SU-DHL-6 (cell line): ENCODE measurements around the gene SDCCAG8.

Source experiments
- EZH2phosphoT487 ChIP-seq: fragments of 200-600 bp; sonication (generic), shearing (Covaris generic); conservative IDR thresholded peaks from 2 replicates; pipeline ENCODE4 v1.6.1; 2018; ENCODE audit warnings: mild to moderate bottlenecking, antibody characterized with exemption, low read length, moderate library complexity, mixed read lengths
- TF ChIP-seq, protein P1 (sequence below): fragments of 200-600 bp; sonication (generic); IDR thresholded peaks from one replicate; pipeline ENCODE4 v1.5.1; 2017; ENCODE audit warnings: antibody characterized with exemption, mild to moderate bottlenecking, low read length, moderate library complexity; ENCODE audit not compliant: insufficient read depth, poor library complexity, severe bottlenecking

DNA sequence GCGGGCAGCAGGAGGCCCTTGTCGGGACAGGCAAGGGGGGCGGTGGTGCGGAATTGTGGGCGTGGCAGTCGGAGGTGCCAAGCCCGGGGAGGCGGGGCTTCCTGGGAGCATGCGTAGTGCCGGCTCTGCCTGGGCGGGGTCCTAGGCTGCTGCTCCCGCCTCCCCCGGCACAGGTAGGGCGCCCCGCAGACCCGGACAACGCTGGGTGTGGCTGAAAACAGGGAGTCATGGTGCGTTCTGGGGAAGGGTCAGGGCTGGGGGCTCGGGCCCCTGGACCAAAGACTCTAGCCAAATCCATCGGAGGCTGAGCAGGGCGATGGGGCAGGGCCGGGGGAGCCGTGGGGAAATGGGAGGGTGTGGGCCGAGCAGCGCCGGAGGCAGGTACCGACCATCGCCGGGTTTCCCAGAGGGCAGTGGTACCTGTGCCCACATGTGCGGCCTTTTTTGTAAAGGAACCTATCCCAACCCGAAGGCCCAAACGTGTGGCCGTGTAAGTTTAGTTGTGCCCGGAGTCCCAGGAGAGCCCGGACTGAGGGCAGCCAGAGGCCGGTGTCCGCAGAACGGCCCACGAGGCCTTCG lies 231.9 kb downstream of the SDCCAG8 start:
- TF ChIP-seq, protein P1, sequence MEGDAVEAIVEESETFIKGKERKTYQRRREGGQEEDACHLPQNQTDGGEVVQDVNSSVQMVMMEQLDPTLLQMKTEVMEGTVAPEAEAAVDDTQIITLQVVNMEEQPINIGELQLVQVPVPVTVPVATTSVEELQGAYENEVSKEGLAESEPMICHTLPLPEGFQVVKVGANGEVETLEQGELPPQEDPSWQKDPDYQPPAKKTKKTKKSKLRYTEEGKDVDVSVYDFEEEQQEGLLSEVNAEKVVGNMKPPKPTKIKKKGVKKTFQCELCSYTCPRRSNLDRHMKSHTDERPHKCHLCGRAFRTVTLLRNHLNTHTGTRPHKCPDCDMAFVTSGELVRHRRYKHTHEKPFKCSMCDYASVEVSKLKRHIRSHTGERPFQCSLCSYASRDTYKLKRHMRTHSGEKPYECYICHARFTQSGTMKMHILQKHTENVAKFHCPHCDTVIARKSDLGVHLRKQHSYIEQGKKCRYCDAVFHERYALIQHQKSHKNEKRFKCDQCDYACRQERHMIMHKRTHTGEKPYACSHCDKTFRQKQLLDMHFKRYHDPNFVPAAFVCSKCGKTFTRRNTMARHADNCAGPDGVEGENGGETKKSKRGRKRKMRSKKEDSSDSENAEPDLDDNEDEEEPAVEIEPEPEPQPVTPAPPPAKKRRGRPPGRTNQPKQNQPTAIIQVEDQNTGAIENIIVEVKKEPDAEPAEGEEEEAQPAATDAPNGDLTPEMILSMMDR, result no peak
- no peak for TF ChIP-seq EZH2phosphoT487
